ENCODE data around the gene USP49.
A peak's percentile ranks its signal among the peaks of the same experiment; 100 is the strongest.
"Not testable (repeated sequence)": the region's sequence is repeated elsewhere in the genome, so short reads cannot be mapped to it uniquely, and the experiment has no call there.

USP49 gene

GRCh38 chr6:41895300-41896233 lies at the start of gene USP49:
Gene USP49 (minus strand): TSS chr6:41895375. CDS start chr6:41806983, 88,392 bp downstream.
- Histone ChIP-seq H3K4me1 (ENCODE audit: control insufficient read depth, insufficient read depth, low read length) (peaks cover 4% of the 10 kb centered on the region), H3K27me3 (ENCODE audit: control insufficient read depth, insufficient read depth, low read length) (no peaks in the 10 kb centered on the region), H3K27ac (ENCODE audit: low read depth, low read length) (peak within 1 kb of the TSS; percentile 76), H3K9ac (ENCODE audit: low read length) (peak within 1 kb of the TSS; percentile 22), H3K36me3 (ENCODE audit: control insufficient read depth, insufficient read depth, low read length) (no peaks in the 10 kb centered on the region), H3K4me3 (ENCODE audit: low read length) (peak within 1 kb of the TSS; percentile 68)

GRCh38 chr6:41943456-41943855 lies 48.3 kb upstream of the USP49 start:
- Histone ChIP-seq H3K9ac (ENCODE audit: low read length) (no peak overlapping the region), H3K27ac (ENCODE audit: low read depth, low read length) (no peak overlapping the region), H3K4me3 (ENCODE audit: low read length) (no peak overlapping the region), H3K36me3 (ENCODE audit: control insufficient read depth, insufficient read depth, low read length) (no peaks in the 10 kb centered on the region), H3K27me3 (ENCODE audit: control insufficient read depth, insufficient read depth, low read length) (no peaks in the 10 kb centered on the region), H3K4me1 (ENCODE audit: control insufficient read depth, insufficient read depth, low read length) (peaks cover 13% of the 10 kb centered on the region)

GRCh38 chr6:41942882-41943281 lies 47.7 kb upstream of the USP49 start:
- H3K9ac ChIP-seq (ENCODE audit: low read length); H3K27ac ChIP-seq (ENCODE audit: low read depth, low read length); H3K27me3 ChIP-seq (ENCODE audit: control insufficient read depth, insufficient read depth, low read length); H3K36me3 ChIP-seq (ENCODE audit: control insufficient read depth, insufficient read depth, low read length); H3K4me3 ChIP-seq (ENCODE audit: low read length): not testable (repeated sequence)
- H3K4me1 ChIP-seq (ENCODE audit: control insufficient read depth, insufficient read depth, low read length): peaks cover 15% of the 10 kb centered on the region

- Histone ChIP-seq H3K27ac (ENCODE audit: low read depth, low read length) (peak overlapping the region; percentile 49), H3K36me3 (ENCODE audit: control insufficient read depth, insufficient read depth, low read length) (no peaks in the 10 kb centered on the region), H3K9ac (ENCODE audit: low read length) (no peak overlapping the region), H3K27me3 (ENCODE audit: control insufficient read depth, insufficient read depth, low read length) (no peaks in the 10 kb centered on the region), H3K4me3 (ENCODE audit: low read length) (peak overlapping the region; percentile 50), H3K4me1 (ENCODE audit: control insufficient read depth, insufficient read depth, low read length) (peaks cover 15% of the 10 kb centered on the region)
Measured at GRCh38 chr6:41942067-41942851, 47.1 kb upstream of the USP49 start.

DNA sequence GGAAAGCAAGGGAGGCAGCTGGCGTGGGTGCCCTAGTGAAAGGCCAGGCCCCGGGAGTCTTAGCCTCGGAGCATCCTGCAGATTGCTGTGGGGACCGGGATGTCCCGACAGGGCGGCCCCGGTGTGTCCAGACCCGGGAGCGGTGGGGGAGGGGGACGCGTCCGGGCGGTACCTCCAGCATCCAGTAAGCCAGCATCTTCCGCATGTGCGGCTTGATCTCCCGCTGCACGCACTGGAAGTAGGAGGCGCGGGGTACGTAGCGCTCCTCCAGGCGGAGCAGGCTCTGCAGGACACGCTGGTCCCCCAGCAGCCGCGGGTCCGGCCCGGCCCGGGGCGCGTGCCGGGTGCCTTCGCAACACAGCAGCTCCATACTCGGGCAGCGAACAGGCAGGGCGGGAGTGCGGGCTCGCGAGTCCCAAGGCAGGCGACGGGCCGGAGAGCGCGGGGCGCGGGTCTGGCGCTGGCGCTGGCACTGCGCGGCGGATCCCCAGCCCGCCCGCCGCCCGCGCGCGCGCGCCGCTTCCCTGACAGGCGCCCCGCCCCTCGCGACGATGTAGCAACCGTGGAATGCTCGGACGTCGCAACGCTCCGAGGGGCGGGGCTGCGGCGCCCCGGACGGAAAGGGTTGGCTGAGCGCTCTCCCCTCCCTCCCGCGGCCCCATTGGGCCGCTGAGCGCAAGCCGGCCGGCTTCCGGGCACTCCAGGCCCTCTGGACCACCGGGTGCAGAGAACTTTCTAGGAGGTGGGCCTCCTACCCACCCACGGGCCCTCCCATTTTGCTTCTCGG lies 46.3 kb upstream of the USP49 start, which contains the start of gene CCND3:
Gene CCND3 (minus strand): TSS at position 529 of the 787 bp plus-strand sequence. CDS start 159 bp downstream, at position 370.
- Histone ChIP-seq H3K9ac (ENCODE audit: low read length) (peak within 1 kb of the TSS; percentile 43), H3K4me3 (ENCODE audit: low read length) (peak within 1 kb of the TSS; percentile 94), H3K27me3 (ENCODE audit: control insufficient read depth, insufficient read depth, low read length) (no peaks in the 10 kb centered on the region), H3K27ac (ENCODE audit: low read depth, low read length) (peak within 1 kb of the TSS; percentile 65), H3K36me3 (ENCODE audit: control insufficient read depth, insufficient read depth, low read length) (no peaks in the 10 kb centered on the region), H3K4me1 (ENCODE audit: control insufficient read depth, insufficient read depth, low read length) (peaks cover 18% of the 10 kb centered on the region)

- no peaks in the 10 kb centered on the region for H3K27me3 ChIP-seq (ENCODE audit: control insufficient read depth, insufficient read depth, low read length)
- peak overlapping the region; percentile 94 for H3K4me3 ChIP-seq (ENCODE audit: low read length)
- H3K36me3 ChIP-seq (ENCODE audit: control insufficient read depth, insufficient read depth, low read length): no peaks in the 10 kb centered on the region
- H3K9ac ChIP-seq (ENCODE audit: low read length): peak overlapping the region; percentile 43
- H3K27ac ChIP-seq (ENCODE audit: low read depth, low read length): peak overlapping the region; percentile 65
- H3K4me1 ChIP-seq (ENCODE audit: control insufficient read depth, insufficient read depth, low read length): peaks cover 19% of the 10 kb centered on the region
Measured at GRCh38 chr6:41940759-41941279, 45.6 kb upstream of the USP49 start.

DNA sequence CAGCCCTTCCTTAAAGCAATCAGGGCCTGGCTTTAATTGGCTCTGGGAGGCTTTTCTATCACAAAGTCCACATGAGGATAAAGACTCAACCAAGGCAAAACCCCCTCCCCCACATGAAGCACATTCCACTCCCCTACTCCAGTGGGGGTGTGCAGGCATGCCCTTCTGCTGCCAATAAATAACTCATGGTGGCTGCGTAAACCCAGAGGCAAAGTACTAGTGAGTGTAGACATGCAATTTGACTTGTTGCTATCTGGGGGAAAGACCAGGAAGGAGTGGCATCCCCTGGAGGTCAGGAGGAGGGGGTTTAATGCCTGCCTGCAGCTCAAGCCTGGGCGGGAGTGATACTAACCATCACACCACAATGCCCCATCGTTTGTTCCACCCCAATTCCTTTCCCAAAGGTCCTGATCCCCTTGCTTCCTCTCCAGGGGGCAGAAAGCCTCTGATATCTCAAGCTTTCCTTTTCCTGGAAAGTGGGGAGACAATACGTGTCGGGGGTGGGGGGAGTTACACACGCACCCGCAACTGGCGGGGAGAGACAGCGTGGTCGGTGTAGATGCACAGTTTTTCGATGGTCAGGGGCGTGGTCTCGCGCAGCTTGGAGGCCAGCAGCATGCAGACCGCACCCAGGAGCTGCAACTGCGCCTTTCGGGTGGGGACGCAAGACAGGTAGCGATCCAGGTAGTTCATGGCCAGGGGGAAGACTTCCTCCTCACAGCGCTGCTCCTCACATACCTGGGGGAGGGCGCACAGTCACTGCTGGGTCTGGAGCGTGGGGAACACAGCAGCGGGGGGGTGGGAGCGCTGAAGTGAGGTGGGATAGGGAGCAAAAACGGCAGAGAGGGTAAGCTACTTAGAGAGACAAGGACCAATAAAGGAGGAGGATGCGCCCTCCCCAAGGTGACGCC lies 44.9 kb upstream of the USP49 start:
- Histone ChIP-seq H3K9ac (ENCODE audit: low read length) (peak overlapping the region; percentile 43), H3K4me3 (ENCODE audit: low read length) (peak overlapping the region; percentile 94), H3K36me3 (ENCODE audit: control insufficient read depth, insufficient read depth, low read length) (peaks cover 1% of the 10 kb centered on the region), H3K27ac (ENCODE audit: low read depth, low read length) (peak overlapping the region; percentile 65), H3K27me3 (ENCODE audit: control insufficient read depth, insufficient read depth, low read length) (no peaks in the 10 kb centered on the region), H3K4me1 (ENCODE audit: control insufficient read depth, insufficient read depth, low read length) (peaks cover 19% of the 10 kb centered on the region)

DNA sequence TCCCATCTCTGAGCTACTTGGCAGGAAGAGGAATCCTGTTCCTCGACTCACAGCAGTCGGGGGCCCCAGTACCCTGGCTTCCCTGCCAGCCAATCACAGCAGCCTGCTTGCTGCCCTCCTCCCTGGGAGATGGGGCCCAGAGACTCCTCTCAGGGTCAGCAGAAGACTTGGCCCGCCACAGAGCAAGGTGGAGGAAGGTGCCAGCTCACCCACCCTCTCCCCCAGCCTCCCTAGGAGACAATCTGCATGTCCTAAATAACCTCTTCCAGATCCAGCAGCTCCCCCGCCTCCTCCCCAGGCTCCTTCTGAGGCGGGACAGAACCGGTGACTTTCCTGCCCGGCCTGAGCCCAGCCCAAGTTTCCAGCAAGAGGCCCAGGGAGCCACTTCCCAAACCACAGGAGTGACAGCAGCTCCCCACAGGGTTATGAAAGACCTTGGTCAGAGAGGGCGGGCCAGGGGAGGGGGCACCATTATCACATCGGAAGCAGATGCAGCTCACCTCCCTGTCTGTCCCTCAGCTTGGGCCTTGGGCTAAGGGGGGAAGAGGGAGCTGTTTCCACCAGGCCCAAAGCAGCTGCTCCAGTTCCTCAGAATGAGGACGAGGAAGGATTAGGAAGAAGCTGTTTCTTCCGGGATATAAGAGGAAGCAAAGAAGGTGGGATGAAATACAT lies 44.1 kb upstream of the USP49 start:
- Histone ChIP-seq H3K27me3 (ENCODE audit: control insufficient read depth, insufficient read depth, low read length) (no peaks in the 10 kb centered on the region), H3K9ac (ENCODE audit: low read length) (no peak overlapping the region), H3K36me3 (ENCODE audit: control insufficient read depth, insufficient read depth, low read length) (peaks cover 6% of the 10 kb centered on the region), H3K4me3 (ENCODE audit: low read length) (no peak overlapping the region), H3K27ac (ENCODE audit: low read depth, low read length) (peak overlapping the region; percentile 20), H3K4me1 (ENCODE audit: control insufficient read depth, insufficient read depth, low read length) (peaks cover 19% of the 10 kb centered on the region)

GRCh38 chr6:41938590-41939175 lies 43.5 kb upstream of the USP49 start:
- H3K36me3 ChIP-seq (ENCODE audit: control insufficient read depth, insufficient read depth, low read length): peaks cover 6% of the 10 kb centered on the region
- H3K27ac ChIP-seq (ENCODE audit: low read depth, low read length): no peak overlapping the region
- peak overlapping the region; percentile 9 for H3K4me3 ChIP-seq (ENCODE audit: low read length)
- no peak overlapping the region for H3K9ac ChIP-seq (ENCODE audit: low read length)
- no peaks in the 10 kb centered on the region for H3K27me3 ChIP-seq (ENCODE audit: control insufficient read depth, insufficient read depth, low read length)
- H3K4me1 ChIP-seq (ENCODE audit: control insufficient read depth, insufficient read depth, low read length): peaks cover 19% of the 10 kb centered on the region

- peaks cover 7% of the 10 kb centered on the region for H3K36me3 ChIP-seq (ENCODE audit: control insufficient read depth, insufficient read depth, low read length)
- peaks cover 19% of the 10 kb centered on the region for H3K4me1 ChIP-seq (ENCODE audit: control insufficient read depth, insufficient read depth, low read length)
- H3K9ac ChIP-seq (ENCODE audit: low read length): no peak overlapping the region
- H3K4me3 ChIP-seq (ENCODE audit: low read length): peak overlapping the region; percentile 9
- no peaks in the 10 kb centered on the region for H3K27me3 ChIP-seq (ENCODE audit: control insufficient read depth, insufficient read depth, low read length)
- H3K27ac ChIP-seq (ENCODE audit: low read depth, low read length): no peak overlapping the region
Measured at GRCh38 chr6:41937861-41938574, 42.8 kb upstream of the USP49 start.
